GM18502 (cell line): ENCODE results near the gene SNX18.
"Not testable (repeated sequence)": the region's sequence is repeated elsewhere in the genome, so short reads cannot be mapped to it uniquely, and the experiment has no call there.

ENCODE experiments used
- ATAC-seq: cut with Tn5 transposase; IDR thresholded peaks from one replicate; pipeline ENCODE4 v1.9.1; 2021; ENCODE audit warnings: mild to moderate bottlenecking; ENCODE audit not compliant: unreplicated experiment, poor library complexity

Gene SNX18

GRCh38 chr5:54518818-54519508 is 1.4 kb downstream of the SNX18 start:
- ATAC-seq: no peak

- ATAC-seq: no peak
Measured at GRCh38 chr5:54519509-54519876, 1.9 kb downstream of the SNX18 start.

- no peak for ATAC-seq
Measured at GRCh38 chr5:54520438-54520846, 2.9 kb downstream of the SNX18 start.

GRCh38 chr5:54520940-54521339 is 3.4 kb downstream of the SNX18 start:
- ATAC-seq: no peak

GRCh38 chr5:54521856-54522479 is 4.4 kb downstream of the SNX18 start:
- no peak for ATAC-seq

- ATAC-seq: no peak
Measured at GRCh38 chr5:54523534-54523933, 6.0 kb downstream of the SNX18 start.

- ATAC-seq: no peak
Measured at GRCh38 chr5:54524082-54524481, 6.5 kb downstream of the SNX18 start.

GRCh38 chr5:54524704-54525103 is 7.1 kb downstream of the SNX18 start:
- ATAC-seq: no peak

- no peak for ATAC-seq
Measured at GRCh38 chr5:54525261-54525660, 7.7 kb downstream of the SNX18 start.

GRCh38 chr5:54525692-54526091 is 8.1 kb downstream of the SNX18 start:
- no peak for ATAC-seq

GRCh38 chr5:54526604-54527288 is 9.2 kb downstream of the SNX18 start:
- ATAC-seq: no peak

GRCh38 chr5:54528633-54529209 is 11.2 kb downstream of the SNX18 start:
- no peak for ATAC-seq

GRCh38 chr5:54529565-54529964 is 12.0 kb downstream of the SNX18 start:
- no peak for ATAC-seq

GRCh38 chr5:54531546-54531945 is 14.0 kb downstream of the SNX18 start:
- no peak for ATAC-seq

GRCh38 chr5:54533541-54534190 is 16.1 kb downstream of the SNX18 start:
- ATAC-seq: no peak

GRCh38 chr5:54534191-54535004 is 16.8 kb downstream of the SNX18 start:
- no peak for ATAC-seq

GRCh38 chr5:54535149-54535844 is 17.7 kb downstream of the SNX18 start:
- ATAC-seq: no peak

- ATAC-seq: not testable (repeated sequence)
Measured at GRCh38 chr5:54536375-54536774, 18.8 kb downstream of the SNX18 start.

GRCh38 chr5:54536861-54537260 is 19.3 kb downstream of the SNX18 start:
- not testable (repeated sequence) for ATAC-seq
